SK-N-SH (cell line): ENCODE results near the gene TFEB. TPM values are rescaled to one million over a fixed set of nuclear protein-coding genes. Genes with fewer than 3 reads are reported as not detected.

Experiments used
- CTCF ChIA-PET: fragments of 300-600, 350-600 bp; formaldehyde crosslinking; extraction: SDS; loops from one replicate; lab custom pipeline; 2021; lab: Yijun Ruan, JAX
- POLR2A ChIA-PET: fragments of 350-600 bp; sonication (Branson Sonifier 250); formaldehyde crosslinking; extraction: SDS; loops from one replicate; lab custom pipeline; 2020; ENCODE audit warnings: antibody characterized with exemption, inconsistent platforms; lab: Yijun Ruan, JAX
- DNase-seq: peaks from one replicate; pipeline ENCODE4 v3.0.0; 2012
- H2AFZ ChIP-seq: fragments of 200-600 bp; sonication (generic); 2 replicates; pipeline ENCODE4 v1.8.1; 2016; ENCODE audit warnings: antibody characterized with exemption, mild to moderate bottlenecking, low read depth
- H3F3A ChIP-seq: fragments of 200-600 bp; sonication (generic); replicated peaks from 2 replicates; pipeline ENCODE3; 2016; ENCODE audit warnings: antibody characterized with exemption, mild to moderate bottlenecking; ENCODE audit not compliant: insufficient read depth
- H3K27ac ChIP-seq, 2 experiments: fragments of 200-500 bp in 1 of 2; fragments of 200-600 bp in 1 of 2; sonication (Bioruptor generic) in 1 of 2; sonication (generic), shearing (Covaris generic) in 1 of 2; 2 replicates each; pipeline versions ENCODE4 v1.5.1 to v1.6.1; 2014 to 2016; ENCODE audit warnings: low read depth in 2 of 2, inconsistent platforms in 1 of 2, low read length in 1 of 2, mild to moderate bottlenecking in 1 of 2, mixed read lengths in 1 of 2
- H3K27me3 ChIP-seq: fragments of 200-600 bp; sonication (generic), shearing (Covaris generic); 2 replicates; pipeline ENCODE4 v1.6.1; 2016; ENCODE audit warnings: mixed run types; ENCODE audit not compliant: insufficient read depth
- H3K36me3 ChIP-seq, 2 experiments: fragments of 200-500 bp in 1 of 2; fragments of 200-600 bp in 1 of 2; sonication (Bioruptor generic) in 1 of 2; sonication (generic) in 1 of 2; replicated peaks in 1 of 2; 2 replicates each; pipeline versions ENCODE3 to v1.5.1; 2014 to 2016; ENCODE audit warnings: low read length in 1 of 2, mild to moderate bottlenecking in 1 of 2; ENCODE audit not compliant: insufficient read depth in 2 of 2, control insufficient read depth in 1 of 2
- H3K4me1 ChIP-seq, 2 experiments: fragments of 200-500 bp in 1 of 2; fragments of 200-600 bp in 1 of 2; sonication (Bioruptor generic) in 1 of 2; sonication (generic), shearing (Covaris generic) in 1 of 2; 2 replicates each; pipeline versions ENCODE4 v1.5.1 to v1.6.1; 2014 to 2016; ENCODE audit warnings: low read depth in 1 of 2, low read length in 1 of 2, mixed run types in 1 of 2; ENCODE audit not compliant: insufficient read depth in 2 of 2, control insufficient read depth in 1 of 2
- H3K4me2 ChIP-seq: fragments of 200-600 bp; sonication (generic), shearing (Covaris generic); 2 replicates; pipeline ENCODE4 v1.6.1; 2017; ENCODE audit warnings: mixed run types
- H3K4me3 ChIP-seq, 2 experiments: fragments of 200-500 bp in 1 of 2; fragments of 200-600 bp in 1 of 2; sonication (Bioruptor generic) in 1 of 2; sonication (generic), shearing (Covaris generic) in 1 of 2; 2 replicates each; pipeline versions ENCODE4 v1.5.1 to v1.8.1; 2014 to 2016; ENCODE audit warnings: low read depth in 2 of 2, inconsistent platforms in 1 of 2, low read length in 1 of 2, mild to moderate bottlenecking in 1 of 2, mixed read lengths in 1 of 2, moderate library complexity in 1 of 2
- H3K79me2 ChIP-seq: fragments of 200-600 bp; sonication (generic); 2 replicates; pipeline ENCODE4 v1.8.1; 2017; ENCODE audit warnings: mild to moderate bottlenecking; ENCODE audit not compliant: insufficient read depth
- H3K9ac ChIP-seq: fragments of 200-600 bp; sonication (generic); 2 replicates; pipeline ENCODE4 v1.6.1; 2017; ENCODE audit warnings: mixed run types
- H3K9me2 ChIP-seq: fragments of 200-600 bp; sonication (generic); 2 replicates; pipeline ENCODE4 v1.6.1; 2017; ENCODE audit warnings: mixed run types
- H3K9me3 ChIP-seq: fragments of 200-600 bp; sonication (generic); 2 replicates; pipeline ENCODE4 v1.6.1; 2017; ENCODE audit warnings: mixed run types, mild to moderate bottlenecking, moderate library complexity
- H4K20me1 ChIP-seq: fragments of 200-600 bp; sonication (generic); 2 replicates; pipeline ENCODE4 v1.6.1; 2017; ENCODE audit warnings: mild to moderate bottlenecking, mixed run types; ENCODE audit not compliant: insufficient read depth
- CHD2 ChIP-seq: fragments of 150-350 bp; IDR thresholded peaks from 2 replicates; pipeline ENCODE4 v1.6.1; 2018; ENCODE audit warnings: low read length; ENCODE audit not compliant: partially characterized antibody
- CTCF ChIP-seq: fragments of 200-600 bp; sonication (generic); IDR thresholded peaks from 2 replicates; pipeline ENCODE4 v1.6.1; 2017; ENCODE audit warnings: antibody characterized with exemption, mild to moderate bottlenecking, moderate library complexity
- ELF1 ChIP-seq: IDR thresholded peaks from 2 replicates; pipeline ENCODE4 v1.4.0; 2012
- EZH2phosphoT487 ChIP-seq: fragments of 200-600 bp; sonication (generic); IDR thresholded peaks from 2 replicates; pipeline ENCODE4 v1.6.1; 2017; ENCODE audit warnings: low read depth, mixed run types, mild to moderate bottlenecking, antibody characterized with exemption, moderate library complexity, borderline replicate concordance
- FOSL2 ChIP-seq: IDR thresholded peaks from 2 replicates; pipeline ENCODE4 v1.4.0; 2012; ENCODE audit warnings: low read depth, mild to moderate bottlenecking, moderate library complexity, borderline replicate concordance
- FOXM1 ChIP-seq: IDR thresholded peaks from 2 replicates; pipeline ENCODE4 v1.4.0; 2012; ENCODE audit warnings: low read depth, mild to moderate bottlenecking
- GABPA ChIP-seq: IDR thresholded peaks from 2 replicates; pipeline ENCODE4 v1.4.0; 2012; ENCODE audit warnings: low read depth, mild to moderate bottlenecking
- JUND ChIP-seq: IDR thresholded peaks from 2 replicates; pipeline ENCODE4 v1.4.0; 2012
- MAX ChIP-seq: IDR thresholded peaks from 2 replicates; pipeline ENCODE4 v1.4.0; 2012; ENCODE audit warnings: low read depth
- MEF2A ChIP-seq: IDR thresholded peaks from 2 replicates; pipeline ENCODE4 v1.4.0; 2012; ENCODE audit warnings: low read depth, borderline replicate concordance
- NFIC ChIP-seq: IDR thresholded peaks from 2 replicates; pipeline ENCODE4 v1.4.0; 2012; ENCODE audit warnings: borderline replicate concordance
- NRF1 ChIP-seq: IDR thresholded peaks from 2 replicates; pipeline ENCODE4 v1.6.1; 2012; ENCODE audit warnings: low read depth, mild to moderate bottlenecking, low read length
- PBX3 ChIP-seq: IDR thresholded peaks from 2 replicates; pipeline ENCODE4; 2012
- RCOR1 ChIP-seq: fragments of 150-350 bp; IDR thresholded peaks from 2 replicates; pipeline ENCODE4 v1.6.1; 2017; ENCODE audit warnings: antibody characterized with exemption, low read length
- RXRA ChIP-seq: IDR thresholded peaks from 2 replicates; pipeline ENCODE4 v1.4.0; 2012; ENCODE audit warnings: low read depth, mild to moderate bottlenecking, borderline replicate concordance
- SMC3 ChIP-seq: IDR thresholded peaks from 2 replicates; pipeline ENCODE4 v1.6.1; 2012; ENCODE audit warnings: low read depth, low read length, improper control_type of control experiment
- TAF1 ChIP-seq: IDR thresholded peaks from 2 replicates; pipeline ENCODE4 v1.6.1; 2012; ENCODE audit warnings: low read depth, mild to moderate bottlenecking, low read length, moderate library complexity, borderline replicate concordance
- WGBS: methylation state at CpG from one replicate; pipeline ENCODE4 v1.1.6; 2017; ENCODE audit warnings: low lambda C conversion rate; 5-methylcytosine and 5-hydroxymethylcytosine counted together
- polyA plus RNA-seq, 3 experiments: library from polyadenylated mRNA; depleted of rRNA; stranded (reverse); fragments of >200 nt; gene quantifications; 2 replicates each; pipeline ENCODE4 v1.2.3, GENCODE V29; 2012

Gene TFEB
- polyA plus RNA-seq, 1 of the 3 experiments (the other 2 are of a cell fraction), result 6.2 TPM

GRCh38 chr6:41759905-41760579 lies 24.6 kb upstream of the TFEB start:
- H3K9me3 ChIP-seq, result no peaks in the 10 kb centered on the region
- no peak overlapping the region for H3K4me3 ChIP-seq
- H3K36me3 ChIP-seq, result no peaks in the 10 kb centered on the region
- H3K9ac ChIP-seq, result no peak overlapping the region
- WGBS, result no CpG with 5 or more reads among the region's 2 CpGs
- H3K79me2 ChIP-seq, result no peaks in the 10 kb centered on the region
- H3K27ac ChIP-seq, result no peak overlapping the region
- no peaks in the 10 kb centered on the region for H3K9me2 ChIP-seq
- no peaks in the 10 kb centered on the region for H4K20me1 ChIP-seq
- CTCF ChIA-PET, result interaction anchor here (1.1 to 1.5 kb wide), 2 partner anchors 9 to 25 kb away, joined by 3 to 5 read pairs; partner anchors contain the start of gene TFEB
- H2AFZ ChIP-seq, result no peak overlapping the region
- H3K27me3 ChIP-seq, result no peaks in the 10 kb centered on the region
- peaks cover 0 to 17% of the 10 kb centered on the region in 2 experiments; a peak in 1 of 4 replicates for H3K4me1 ChIP-seq
- TF ChIP-seq RCOR1 (no peak), CTCF (no peak), FOXM1 (no peak), GABPA (no peak), JUND (no peak), RXRA (no peak), FOSL2 (no peak), ELF1 (no peak), NFIC (no peak), SMC3 (no peak), CHD2 (no peak), NRF1 (no peak), MEF2A (no peak), PBX3 (no peak), TAF1 (no peak), MAX (no peak), EZH2phosphoT487 (no peak)
- TF ChIP-seq, all 33 proteins: peak for 0
- POLR2A ChIA-PET, result no interaction called here
- no peak overlapping the region for H3K4me2 ChIP-seq
- H3F3A ChIP-seq, result no peaks in the 10 kb centered on the region
- no peak for DNase-seq
